ENCODE data around the gene ANKRD34A. TPM values are rescaled to one million over a fixed set of nuclear protein-coding genes. Genes with fewer than 3 reads are reported as not detected.

Gene ANKRD34A
- total RNA-seq, 4 donors from 2014 or later = 0.26 to 5.0 (median 0.61) TPM

DNA sequence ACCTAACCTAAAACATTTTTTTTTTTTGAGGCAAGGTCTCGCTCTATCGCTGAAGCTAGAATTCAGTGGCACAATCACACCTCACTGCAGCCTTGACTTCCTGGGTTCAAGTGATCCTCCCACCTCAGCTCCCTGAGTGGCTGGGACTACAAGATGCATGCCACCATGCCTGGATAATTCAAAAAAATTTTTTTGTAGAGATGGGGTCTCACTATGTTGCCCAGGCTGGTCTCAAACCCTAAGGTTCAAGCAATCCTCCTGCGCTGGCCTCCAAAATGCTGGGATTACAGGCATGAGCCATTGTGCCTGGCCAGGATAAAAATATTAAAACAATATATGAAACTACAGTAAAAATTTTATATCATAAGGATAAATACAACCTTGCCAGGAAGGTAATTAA is 11.5 kb downstream of the ANKRD34A start:
- no peak for TF ChIP-seq POLR2A (IDR thresholded peaks at IDR 0.05)
- TF ChIP-seq, protein P1, sequence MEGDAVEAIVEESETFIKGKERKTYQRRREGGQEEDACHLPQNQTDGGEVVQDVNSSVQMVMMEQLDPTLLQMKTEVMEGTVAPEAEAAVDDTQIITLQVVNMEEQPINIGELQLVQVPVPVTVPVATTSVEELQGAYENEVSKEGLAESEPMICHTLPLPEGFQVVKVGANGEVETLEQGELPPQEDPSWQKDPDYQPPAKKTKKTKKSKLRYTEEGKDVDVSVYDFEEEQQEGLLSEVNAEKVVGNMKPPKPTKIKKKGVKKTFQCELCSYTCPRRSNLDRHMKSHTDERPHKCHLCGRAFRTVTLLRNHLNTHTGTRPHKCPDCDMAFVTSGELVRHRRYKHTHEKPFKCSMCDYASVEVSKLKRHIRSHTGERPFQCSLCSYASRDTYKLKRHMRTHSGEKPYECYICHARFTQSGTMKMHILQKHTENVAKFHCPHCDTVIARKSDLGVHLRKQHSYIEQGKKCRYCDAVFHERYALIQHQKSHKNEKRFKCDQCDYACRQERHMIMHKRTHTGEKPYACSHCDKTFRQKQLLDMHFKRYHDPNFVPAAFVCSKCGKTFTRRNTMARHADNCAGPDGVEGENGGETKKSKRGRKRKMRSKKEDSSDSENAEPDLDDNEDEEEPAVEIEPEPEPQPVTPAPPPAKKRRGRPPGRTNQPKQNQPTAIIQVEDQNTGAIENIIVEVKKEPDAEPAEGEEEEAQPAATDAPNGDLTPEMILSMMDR (IDR thresholded peaks at IDR 0.05) = no peak
- H3K4me1 ChIP-seq = no peaks in the 10 kb centered on the region
- H3K9me3 ChIP-seq = no peaks in the 10 kb centered on the region
- H3K27ac ChIP-seq = no peak overlapping the region
- no peak for DNase-seq
- H3K36me3 ChIP-seq = no peaks in the 10 kb centered on the region
- no peak overlapping the region for H3K4me3 ChIP-seq
- intact Hi-C loops (cut with DNase I; ENCODE audit: low total_unique reads) = no loop called here
- no peaks in the 10 kb centered on the region for H3K27me3 ChIP-seq

DNA sequence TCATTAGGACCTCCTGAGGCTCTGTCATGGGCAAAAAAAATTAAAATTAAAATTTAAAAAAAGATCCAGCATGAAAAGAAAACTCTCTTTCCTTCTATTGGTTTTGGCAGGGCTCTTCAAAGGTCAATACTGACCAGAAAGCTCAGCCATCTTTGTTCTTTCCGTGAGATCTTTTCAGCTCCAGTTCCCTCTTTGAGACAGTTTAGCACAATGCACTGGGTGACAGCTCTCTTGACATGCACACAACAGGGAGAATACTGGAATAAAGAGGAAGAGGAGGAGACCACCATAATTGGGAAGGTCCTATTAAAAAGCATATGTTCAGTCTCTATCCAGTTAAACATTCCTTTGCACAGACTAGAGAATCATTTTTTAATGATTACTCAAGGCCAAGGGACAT is 12.8 kb downstream of the ANKRD34A start:
- intact Hi-C loops (cut with DNase I; ENCODE audit: low total_unique reads) = no loop called here
- H3K27ac ChIP-seq = no peak overlapping the region
- no peaks in the 10 kb centered on the region for H3K9me3 ChIP-seq
- DNase-seq = no peak
- no peaks in the 10 kb centered on the region for H3K36me3 ChIP-seq
- TF ChIP-seq, protein P1 (IDR thresholded peaks at IDR 0.05) = no peak
- no peak for TF ChIP-seq POLR2A (IDR thresholded peaks at IDR 0.05)
- H3K4me3 ChIP-seq = no peak overlapping the region
- H3K27me3 ChIP-seq = no peaks in the 10 kb centered on the region
- H3K4me1 ChIP-seq = no peaks in the 10 kb centered on the region

DNA sequence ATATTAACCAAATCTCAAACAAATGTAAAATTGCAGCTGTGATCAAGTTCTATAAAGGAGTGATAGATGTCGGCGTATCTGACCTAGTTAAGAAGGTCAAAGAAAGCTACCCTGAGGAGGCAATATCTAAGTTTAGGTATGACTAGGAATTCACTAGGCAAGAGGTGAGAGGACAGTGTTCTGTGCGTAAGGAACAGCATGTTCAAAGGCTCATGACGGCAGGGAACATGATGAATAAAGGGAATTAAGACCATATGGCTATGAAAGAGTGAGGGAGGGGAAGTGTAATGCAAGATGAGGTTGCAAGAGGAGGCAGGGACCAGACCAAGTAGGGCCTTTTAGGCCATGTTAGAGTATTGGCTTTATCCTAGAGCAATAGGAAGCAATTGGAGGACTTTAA is 15.2 kb downstream of the ANKRD34A start:
- no peaks in the 10 kb centered on the region for H3K27me3 ChIP-seq
- peak overlapping the region; percentile 16 to 54 for H3K27ac ChIP-seq
- intact Hi-C loops (cut with DNase I; ENCODE audit: low total_unique reads) = no loop called here
- no peak for DNase-seq
- H3K4me3 ChIP-seq = no peak overlapping the region
- H3K36me3 ChIP-seq = no peaks in the 10 kb centered on the region
- TF ChIP-seq POLR2A (IDR thresholded peaks at IDR 0.05) = no peak
- TF ChIP-seq, protein P1 (IDR thresholded peaks at IDR 0.05) = no peak
- no peaks in the 10 kb centered on the region for H3K9me3 ChIP-seq
- no peaks in the 10 kb centered on the region for H3K4me1 ChIP-seq

DNA sequence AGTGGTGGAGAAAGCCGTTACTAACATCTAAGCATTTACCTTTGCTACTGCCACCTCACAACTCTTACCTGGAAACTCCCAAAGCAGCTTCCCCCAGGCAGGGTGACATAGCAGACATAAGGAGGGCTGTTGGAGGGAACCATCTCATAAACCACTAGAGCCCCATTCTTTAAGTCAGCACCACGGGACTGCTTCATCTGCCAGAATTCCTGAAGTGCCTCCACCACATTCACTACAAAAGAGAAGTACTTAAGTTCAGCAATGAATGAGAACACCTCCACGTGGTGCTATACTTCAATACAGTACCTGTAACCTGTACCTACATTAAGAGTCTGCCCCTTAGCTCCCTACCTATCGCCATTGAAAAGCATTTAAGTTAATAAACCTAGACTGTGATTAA is 16.8 kb downstream of the ANKRD34A start:
- TF ChIP-seq POLR2A (IDR thresholded peaks at IDR 0.05) = no peak
- TF ChIP-seq, protein P1 (IDR thresholded peaks at IDR 0.05) = no peak
- peaks cover 0 to 5% of the 10 kb centered on the region in 2 donors for H3K4me1 ChIP-seq
- H3K27ac ChIP-seq = no peak overlapping the region
- H3K36me3 ChIP-seq = no peaks in the 10 kb centered on the region
- no peak overlapping the region for H3K4me3 ChIP-seq
- H3K9me3 ChIP-seq = no peaks in the 10 kb centered on the region
- intact Hi-C loops (cut with DNase I; ENCODE audit: low total_unique reads) = no loop called here
- no peaks in the 10 kb centered on the region for H3K27me3 ChIP-seq
- no peak for DNase-seq

DNA sequence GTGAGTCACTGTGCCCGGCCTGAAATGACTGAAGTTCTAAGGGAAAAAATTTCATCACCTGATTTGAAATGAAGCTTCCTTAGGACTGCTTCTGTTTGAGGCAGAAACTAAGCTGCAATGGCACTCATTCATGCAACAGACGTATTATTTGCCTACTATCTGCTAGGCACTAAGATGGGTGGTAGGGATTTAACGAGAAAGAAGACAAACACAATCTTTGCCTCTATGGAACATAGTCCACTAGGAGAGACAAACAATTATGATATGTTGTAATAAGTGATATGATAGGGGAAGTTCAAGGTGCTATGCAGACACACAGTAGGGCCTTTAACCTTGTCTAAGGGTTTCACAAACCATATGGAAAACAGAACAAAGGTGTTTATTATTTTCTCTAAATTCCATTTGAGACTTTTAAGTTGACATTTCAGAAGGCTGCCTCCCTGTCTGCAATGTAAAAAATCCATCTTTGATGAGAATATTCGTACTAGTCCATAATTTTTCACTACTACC is 17.8 kb downstream of the ANKRD34A start:
- H3K4me1 ChIP-seq = peaks cover 0 to 5% of the 10 kb centered on the region in 2 donors
- TF ChIP-seq, protein P1 (IDR thresholded peaks at IDR 0.05) = no peak
- TF ChIP-seq POLR2A (IDR thresholded peaks at IDR 0.05) = no peak
- H3K27ac ChIP-seq = no peak overlapping the region
- no peaks in the 10 kb centered on the region for H3K9me3 ChIP-seq
- no peak overlapping the region for H3K4me3 ChIP-seq
- no peaks in the 10 kb centered on the region for H3K36me3 ChIP-seq
- H3K27me3 ChIP-seq = no peaks in the 10 kb centered on the region
- no peak for DNase-seq
- intact Hi-C loops (cut with DNase I; ENCODE audit: low total_unique reads) = no loop called here

Data from uterus (tissue), 4 donors.